ENCODE measurements around the gene EWSR1.
A peak's percentile ranks its signal among the peaks of the same experiment; 100 is the strongest.
"Not testable (repeated sequence)": the region's sequence is repeated elsewhere in the genome, so short reads cannot be mapped to it uniquely, and the experiment has no call there.

EWSR1 gene, protein sequence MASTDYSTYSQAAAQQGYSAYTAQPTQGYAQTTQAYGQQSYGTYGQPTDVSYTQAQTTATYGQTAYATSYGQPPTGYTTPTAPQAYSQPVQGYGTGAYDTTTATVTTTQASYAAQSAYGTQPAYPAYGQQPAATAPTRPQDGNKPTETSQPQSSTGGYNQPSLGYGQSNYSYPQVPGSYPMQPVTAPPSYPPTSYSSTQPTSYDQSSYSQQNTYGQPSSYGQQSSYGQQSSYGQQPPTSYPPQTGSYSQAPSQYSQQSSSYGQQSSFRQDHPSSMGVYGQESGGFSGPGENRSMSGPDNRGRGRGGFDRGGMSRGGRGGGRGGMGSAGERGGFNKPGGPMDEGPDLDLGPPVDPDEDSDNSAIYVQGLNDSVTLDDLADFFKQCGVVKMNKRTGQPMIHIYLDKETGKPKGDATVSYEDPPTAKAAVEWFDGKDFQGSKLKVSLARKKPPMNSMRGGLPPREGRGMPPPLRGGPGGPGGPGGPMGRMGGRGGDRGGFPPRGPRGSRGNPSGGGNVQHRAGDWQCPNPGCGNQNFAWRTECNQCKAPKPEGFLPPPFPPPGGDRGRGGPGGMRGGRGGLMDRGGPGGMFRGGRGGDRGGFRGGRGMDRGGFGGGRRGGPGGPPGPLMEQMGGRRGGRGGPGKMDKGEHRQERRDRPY

DNA sequence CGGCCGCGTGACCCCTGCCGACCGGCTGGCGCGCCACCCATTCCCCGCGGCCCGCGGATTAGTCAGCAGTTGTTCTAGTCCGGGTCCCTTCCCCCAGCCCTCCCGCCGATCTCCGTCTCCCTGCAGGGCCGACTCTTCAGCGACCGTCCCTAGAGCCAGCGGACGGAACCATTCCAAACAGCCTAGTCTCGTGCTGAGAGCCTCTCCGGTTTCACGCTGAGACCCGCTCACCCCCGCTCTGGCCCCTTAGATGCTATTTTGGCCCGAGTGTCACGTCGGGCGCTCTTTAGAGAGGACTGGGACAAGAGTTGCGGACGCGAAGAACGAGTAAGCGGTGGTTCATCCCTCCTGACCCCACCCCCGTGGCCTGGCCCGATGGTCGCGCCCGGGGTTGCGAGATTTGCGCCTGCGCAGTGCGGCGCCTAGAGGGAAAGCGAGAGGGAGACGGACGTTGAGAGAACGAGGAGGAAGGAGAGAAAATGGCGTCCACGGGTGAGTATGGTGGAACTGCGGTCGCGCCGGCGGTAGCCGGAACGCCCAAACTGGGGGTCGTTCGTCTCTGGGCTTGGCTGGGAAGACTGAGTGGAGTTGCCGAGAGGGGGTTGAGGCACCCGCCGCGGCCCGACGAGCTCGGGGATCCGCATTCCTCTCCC, at the start of gene EWSR1, which contains the start of gene RHBDD3:
Gene EWSR1, plus strand, starts transcription at position 411 of the 653 bp plus-strand sequence. Its CDS starts 69 bp downstream, at position 480.
Gene RHBDD3, minus strand, starts transcription at position 124 of the 653 bp plus-strand sequence. CDS start 2,355 bp downstream, outside the sequence.
- DNase-seq (ENCODE audit: low read depth in 3 of 3) = peak; percentile 91 to 95 (median 92)

DNA sequence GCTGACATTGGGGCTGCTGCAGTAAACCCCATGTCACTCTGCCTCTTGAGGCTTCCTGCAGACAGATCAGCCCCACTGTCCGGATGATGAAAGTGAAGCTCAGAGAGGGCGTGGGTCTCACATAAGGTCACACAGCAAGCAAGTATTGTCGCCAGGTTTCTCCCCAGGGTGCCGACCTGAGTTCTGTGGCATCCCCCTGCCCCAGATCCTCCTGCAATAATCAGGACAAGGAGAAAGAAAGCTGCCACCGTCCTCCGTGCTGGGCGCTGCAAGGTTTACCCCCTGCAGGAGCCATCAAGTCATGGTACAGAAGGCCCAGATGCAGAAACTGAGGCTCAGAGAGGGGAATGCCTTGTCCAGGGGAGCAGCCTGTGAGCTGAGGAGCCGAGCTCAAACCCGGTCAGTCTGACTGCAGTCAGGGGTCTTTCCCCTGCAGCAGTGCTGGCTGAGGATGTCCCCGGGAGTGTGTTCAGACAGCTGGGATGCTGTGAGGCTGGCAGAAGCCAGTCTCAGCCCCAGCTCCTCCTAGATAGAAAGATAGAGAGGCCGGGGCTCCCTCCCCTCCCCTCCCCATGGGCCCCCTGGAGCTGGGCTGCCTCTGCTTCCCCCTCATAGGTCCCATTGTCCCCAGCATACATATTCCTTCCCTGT, 49.2 kb upstream of the EWSR1 start:
- DNase-seq (ENCODE audit: low read depth in 3 of 3) = no peak

DNA sequence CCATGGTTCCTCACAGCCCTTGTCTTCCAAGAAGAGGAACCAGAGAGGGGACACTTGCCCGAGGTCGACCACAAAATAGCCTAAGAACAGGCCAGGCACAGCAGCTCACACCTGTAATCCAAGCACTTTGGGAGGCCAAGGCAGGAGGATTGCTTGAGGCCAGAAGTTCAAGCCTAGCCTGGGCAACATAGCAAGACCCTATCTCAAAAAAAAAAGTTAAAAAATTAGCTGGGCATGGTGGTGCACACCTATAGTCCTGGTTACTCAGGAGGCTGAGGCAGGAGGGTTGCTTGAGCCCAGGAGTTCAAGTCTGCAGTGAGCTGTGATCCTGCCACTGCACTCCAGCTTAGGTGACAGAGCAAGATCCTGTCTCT, 48.7 kb upstream of the EWSR1 start:
- not testable (repeated sequence) for DNase-seq (ENCODE audit: low read depth in 3 of 3)

DNA sequence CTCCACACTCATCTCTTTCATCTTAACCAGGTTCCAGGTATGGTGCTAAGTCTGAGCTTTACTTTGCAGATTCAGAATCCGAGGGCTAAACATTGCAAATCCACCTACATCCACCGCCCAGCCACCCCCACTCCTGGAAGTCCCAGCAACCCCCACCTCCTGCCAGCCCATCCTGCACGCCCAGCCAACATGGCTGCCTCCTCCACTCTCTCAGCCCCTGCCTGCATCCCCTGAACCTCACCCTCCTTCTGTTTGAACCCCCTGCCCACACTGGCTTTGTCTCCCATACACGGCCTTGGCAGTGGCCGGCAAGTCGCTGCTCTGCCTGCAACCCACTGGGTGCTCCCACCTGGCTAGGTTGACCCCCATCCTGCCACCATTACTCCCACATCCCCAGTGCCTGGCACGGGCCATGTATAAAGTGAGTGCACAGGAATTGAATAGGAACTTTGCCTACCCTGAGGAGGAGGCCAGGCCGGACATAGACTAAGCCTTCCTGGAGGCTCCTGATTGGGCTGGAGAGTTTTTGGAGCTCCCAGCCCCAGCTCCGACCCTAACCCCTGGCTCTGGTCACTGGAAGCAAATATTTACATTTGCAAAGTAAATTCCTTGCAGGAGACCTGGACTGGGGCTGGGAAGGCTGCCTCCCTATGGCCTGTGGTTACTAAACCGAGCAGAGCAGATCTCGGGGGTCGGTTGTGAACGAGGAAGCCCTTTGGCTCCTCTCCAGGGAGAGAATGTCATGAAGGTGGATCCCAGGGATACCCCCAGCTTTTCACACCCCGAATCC, 48.0 kb upstream of the EWSR1 start:
- DNase-seq (ENCODE audit: low read depth in 3 of 3) = no peak

DNA sequence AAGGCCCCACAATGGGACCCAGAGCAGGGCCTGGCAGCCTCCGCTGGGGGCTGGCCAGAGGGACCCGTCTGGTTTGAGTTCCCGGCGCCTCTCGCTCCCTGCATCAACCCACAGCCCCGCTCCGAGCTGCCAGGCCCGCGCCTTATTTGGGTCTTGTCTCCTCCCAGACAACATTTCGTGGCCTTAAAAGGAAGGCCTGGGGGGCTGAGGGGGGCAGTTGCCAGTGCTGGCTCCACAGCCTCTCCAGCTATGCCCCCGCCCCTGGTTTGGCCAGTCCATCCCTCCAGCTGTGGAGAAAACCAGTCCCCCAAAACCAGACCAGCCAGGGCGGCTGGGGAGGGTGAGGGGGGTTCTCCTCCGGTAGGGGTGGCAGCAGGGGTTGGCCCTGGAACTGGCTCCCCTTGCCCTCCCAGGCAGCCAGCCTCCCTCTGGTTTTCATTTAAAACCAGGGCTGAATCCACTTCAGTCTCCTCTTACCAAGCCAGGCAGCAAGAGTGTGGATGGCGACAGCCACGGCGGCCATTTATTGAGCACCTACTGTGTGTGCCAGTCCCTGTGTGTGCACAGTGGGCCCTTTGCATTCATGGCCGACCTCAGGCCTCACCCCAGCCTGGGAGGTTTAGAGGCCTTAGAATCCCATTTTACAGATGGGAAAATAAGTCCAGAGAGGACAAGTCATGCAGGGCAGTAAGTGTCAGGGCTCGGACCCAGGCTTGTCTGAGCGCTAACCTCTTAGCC, 43.8 kb upstream of the EWSR1 start:
- no peak for DNase-seq (ENCODE audit: low read depth in 3 of 3)

DNA sequence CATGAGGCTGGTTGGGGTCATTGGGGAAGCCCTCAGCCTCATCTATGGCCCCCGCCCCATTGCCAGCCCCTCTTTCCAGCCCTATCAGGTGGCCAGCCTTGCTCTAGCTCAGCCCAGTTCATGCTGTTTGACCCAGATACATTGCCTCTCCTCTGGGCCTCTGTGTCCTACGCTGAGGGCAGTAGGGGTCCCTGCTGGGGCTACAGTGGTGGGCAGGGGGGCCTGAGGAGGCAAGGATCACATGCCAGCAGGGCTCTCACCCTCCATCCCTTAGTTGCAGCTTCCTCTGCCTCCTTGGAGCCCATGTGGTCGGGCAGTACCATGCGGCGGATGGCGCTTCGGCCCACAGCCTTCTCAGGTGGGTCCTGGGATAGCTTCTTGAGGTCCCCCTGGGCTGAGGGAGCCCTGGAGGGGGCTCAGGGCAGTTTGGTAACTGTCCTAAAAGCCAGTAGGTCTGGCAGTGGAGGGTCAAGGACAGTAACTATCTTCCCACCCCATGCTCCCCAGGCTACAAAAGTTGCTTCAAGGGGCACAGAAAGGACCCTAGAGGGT, 43.1 kb upstream of the EWSR1 start:
- no peak for DNase-seq (ENCODE audit: low read depth in 3 of 3)

DNA sequence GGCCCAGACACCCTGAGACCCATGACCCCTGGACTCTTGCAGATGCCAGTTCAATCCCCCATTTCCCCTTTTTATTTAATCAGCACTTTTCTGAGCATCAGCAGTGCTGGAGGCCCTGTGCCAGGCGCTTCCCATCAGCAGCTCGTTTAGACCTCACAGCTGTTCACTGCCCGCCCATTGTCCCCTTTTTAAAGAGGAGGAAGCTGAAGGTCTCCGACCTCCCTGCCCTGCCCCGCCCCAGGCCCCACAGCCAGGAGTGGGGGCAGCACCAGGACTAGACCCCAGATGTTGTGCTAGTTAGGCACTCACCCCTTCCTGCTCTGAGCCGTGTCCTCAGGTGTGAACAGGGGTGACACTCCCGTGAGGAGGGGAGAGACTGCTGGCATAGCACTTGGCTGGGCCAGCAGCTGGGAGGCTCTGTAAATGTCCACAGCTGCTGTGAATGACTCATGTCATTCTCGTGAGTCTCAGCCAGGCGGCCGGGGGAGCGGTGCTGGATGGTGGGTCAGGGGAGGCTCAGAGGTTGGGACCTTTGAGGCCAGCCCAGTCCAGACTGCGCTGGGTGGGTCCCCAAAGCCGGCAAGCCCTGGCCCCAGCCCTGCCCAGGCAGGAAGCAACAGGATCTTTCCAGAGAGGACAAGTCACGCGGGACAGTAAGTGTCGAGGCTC, 42.5 kb upstream of the EWSR1 start:
- DNase-seq (ENCODE audit: low read depth in 3 of 3) = no peak

DNA sequence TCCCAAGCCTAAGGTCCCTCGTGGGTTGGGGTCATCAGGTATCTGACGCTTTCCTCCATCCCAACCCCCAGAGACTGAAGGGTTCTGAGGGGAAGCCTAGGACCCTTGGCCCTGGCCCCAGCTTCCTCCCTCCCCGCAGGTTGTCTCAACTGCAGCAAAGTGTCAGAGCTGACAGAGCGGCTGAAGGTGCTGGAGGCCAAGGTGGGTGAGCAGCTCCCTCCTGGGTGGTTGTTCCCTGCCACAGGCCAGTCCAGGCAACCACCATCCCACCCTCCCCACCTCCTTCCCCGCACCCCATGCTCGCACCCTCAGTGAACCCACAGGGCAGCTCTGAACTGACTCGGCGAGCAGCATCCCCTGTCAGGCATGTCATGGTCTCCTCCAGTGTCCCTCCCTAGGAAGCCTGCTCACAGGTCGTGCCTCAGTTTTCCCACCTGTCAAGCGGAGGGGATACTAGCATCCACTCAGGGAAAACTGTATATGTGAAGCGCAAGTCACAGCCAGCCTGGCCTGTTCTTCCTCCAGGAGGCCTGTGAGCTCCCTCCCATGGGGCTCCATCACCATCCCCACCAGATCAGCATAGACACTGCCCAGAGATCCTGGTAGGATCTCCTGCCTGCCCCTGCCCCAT, 41.6 kb upstream of the EWSR1 start:
- DNase-seq (ENCODE audit: low read depth in 3 of 3) = no peak

DNA sequence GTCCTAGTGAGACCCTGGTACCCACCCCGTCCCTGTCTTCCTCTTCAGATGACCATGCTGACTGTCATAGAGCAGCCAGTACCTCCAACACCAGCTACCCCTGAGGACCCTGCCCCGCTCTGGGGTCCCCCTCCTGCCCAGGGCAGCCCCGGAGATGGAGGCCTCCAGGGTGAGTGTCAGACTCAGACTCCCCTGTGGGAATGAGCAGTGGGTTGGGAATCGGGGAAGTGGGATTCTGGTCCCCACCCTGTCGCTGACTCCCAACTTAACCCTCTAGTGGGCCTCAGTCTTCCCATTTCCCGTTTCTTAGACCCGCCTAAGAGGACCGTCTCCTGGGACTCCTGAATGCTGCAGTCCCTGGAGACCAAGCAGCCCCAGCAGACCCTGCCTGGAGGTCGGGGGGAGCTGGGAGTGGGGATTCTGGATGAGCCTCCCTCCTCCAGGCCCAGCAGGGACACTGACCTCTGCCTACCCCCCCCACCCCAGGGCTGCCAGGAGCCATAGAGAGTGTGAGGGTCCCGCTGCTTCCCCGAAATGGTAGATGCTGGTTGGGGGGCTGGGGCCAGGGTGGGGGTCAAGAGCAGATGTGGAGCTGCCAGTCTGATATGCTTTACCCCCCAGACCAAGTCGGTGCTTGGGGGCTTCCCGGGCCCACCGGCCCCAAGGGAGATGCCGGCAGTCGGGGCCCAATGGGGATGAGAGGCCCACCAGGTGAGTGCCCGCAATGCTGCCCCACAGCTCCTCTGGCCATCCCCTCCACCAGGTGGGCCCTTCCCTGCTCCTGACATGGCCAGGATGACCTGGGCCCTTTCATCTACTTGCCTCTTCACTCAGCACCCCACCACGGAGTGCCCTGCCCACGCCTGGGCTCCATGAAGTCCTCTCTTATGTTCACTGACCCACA, 36.8 kb upstream of the EWSR1 start:
- DNase-seq (ENCODE audit: low read depth in 3 of 3) = no peak

DNA sequence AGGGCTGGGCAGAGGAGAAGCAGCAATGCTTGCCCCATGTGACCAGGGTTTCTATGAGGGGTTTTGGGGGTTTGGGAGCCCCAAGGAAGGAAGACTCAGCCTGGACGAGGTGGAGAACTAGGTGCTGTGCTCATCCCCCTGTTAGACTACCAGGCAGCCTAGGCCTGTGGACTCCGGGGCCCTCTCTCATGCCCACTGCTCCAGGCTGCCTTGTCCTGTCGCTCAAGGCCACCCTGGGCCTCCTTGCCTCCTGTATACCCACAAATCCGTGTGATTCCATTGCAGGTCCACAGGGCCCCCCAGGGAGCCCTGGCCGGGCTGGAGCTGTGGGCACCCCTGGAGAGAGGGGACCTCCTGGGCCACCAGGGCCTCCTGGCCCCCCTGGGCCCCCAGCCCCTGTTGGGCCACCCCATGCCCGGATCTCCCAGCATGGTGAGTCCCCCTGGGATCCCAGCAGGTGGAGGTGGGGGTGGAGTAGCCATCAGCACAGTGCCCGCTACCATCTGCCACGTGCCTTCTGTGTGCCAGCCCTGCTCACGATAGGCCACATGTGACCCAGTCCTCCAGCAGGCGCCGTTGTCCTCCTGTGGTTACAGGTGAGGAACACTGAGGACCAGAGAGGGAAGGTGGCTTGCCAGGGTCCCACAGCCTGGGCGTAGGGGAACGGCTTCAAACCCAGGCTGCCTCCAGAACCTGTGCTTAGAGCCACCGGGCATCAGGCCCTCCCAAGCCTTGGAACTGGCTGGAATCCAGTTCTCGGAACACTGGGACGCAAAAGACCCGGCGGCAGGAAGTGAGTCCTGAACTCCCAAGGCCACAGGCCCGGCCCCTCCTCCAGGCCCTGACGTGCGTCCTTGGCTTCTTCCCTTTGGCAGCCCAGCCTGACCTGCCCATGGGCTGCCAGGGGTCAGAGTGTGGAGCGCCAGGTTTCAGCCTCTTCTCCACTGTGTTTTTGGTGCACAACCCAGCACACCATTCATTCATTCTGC, 35.8 kb upstream of the EWSR1 start:
- no peak for DNase-seq (ENCODE audit: low read depth in 3 of 3)

DNA sequence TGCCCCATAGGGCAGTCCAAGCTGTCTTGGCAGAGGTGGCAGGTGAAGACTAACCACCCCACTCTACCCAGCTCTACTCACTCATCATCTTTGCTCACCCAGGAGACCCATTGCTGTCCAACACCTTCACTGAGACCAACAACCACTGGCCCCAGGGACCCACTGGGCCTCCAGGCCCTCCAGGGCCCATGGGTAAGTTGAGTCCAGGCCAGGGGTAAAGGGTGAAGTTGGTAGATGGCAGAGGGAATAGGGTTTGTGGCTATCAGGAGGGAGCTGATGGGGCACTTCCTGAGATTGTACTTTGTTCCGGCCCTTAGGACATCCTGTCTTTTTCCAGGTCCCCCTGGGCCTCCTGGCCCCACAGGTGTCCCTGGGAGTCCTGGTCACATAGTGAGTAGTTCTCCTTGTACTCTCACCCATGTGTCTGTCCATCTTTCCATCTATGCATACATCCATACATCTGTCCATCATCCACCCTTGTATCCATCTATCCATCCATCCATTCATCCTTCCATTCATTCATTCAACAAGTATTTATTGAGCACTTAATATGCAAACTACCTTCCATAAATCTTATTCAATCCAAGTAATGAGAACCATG, 34.7 kb upstream of the EWSR1 start:
- DNase-seq (ENCODE audit: low read depth in 3 of 3) = no peak

DNA sequence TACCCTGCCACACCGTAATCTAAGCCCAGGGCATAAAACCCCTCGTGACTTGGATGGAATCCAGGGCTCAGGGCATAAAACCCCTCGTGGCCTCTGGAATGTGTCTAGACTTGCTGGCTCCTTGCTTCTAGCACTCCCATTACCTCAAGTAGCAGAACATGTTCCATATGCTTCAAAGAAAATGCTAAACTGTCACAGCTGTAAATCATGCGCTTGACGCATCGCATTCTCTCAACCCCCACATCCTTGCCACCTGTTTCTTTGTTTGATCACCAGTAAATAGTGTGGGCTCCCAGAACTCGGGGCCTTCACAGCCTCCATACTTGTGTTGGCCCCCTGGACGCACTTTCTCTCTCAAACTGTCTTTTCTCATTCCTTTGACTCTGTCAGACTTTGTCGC, 27.6 kb upstream of the EWSR1 start:
- DNase-seq (ENCODE audit: low read depth in 3 of 3) = not testable (repeated sequence)

DNA sequence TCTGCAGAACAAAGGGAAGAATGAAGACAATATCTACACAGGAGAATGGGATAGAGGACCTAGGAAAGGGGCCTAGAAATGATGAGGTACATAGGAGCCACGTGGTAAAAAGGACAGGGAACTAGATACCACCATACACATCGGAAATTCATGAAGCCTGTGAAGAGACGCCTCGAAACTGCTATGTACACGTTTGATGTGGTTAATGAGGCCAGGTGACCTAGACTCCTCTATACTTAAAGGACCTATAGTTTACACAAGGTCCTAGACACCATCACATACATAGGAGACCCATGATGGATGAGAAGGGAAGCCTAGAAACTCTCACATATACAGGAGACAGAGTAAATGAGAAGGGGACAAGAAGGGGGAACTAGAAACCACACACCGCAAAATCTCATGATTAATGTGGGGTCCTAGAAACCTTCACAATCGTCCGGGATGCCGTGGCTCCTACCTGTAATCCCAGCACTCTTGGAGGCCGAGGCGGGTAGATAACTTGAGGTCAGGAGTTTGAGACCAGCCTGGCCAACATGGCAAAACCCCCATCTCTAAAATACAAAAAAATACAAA, 24.1 kb upstream of the EWSR1 start:
- DNase-seq (ENCODE audit: low read depth in 3 of 3) = no peak

DNA sequence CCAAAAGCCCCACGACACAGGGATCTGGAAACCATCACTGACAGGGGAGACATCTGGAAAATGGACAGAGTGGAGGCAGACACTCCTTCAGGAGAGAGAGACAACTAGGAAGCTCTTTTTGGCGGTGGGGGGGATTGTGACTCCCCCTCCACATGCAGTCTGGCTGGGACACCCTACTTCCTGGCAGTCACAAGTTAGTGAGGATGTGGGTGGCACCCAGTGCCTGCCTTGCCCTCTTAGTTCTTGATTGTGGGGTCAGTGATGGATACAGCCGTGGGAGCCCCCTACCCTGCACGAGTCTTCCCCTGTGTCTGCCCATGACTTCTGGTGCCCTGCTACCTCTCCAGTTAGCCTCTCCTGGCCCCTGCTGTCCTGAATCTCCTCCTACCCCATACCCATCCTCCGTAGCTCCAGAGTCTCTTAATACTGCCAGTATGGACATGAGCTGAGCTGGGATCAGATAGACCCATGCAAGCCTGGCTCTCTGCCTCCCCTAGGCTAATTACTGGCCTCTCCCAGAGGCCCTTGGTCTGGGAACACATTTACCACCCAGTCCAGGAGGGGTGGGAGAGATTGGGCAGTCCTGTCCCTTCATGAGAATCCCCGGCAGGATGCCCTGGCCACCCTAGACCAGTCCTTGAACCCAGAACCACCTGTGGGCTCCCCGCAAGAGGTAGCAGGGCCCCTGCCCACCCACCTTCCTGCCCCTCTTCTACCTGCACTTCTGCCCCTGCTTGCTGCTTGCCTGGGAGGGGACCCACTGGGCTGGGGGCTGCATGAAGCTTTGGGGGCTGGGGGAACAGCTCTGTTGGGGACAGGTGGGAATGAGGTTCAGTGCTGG, 23.1 kb upstream of the EWSR1 start:
- no peak for DNase-seq (ENCODE audit: low read depth in 3 of 3)
